GM18499 (cell line): ENCODE results near the gene RFX4.

Source experiments
- ATAC-seq: cut with Tn5 transposase; IDR thresholded peaks from one replicate; pipeline ENCODE4 v1.9.1; 2021; ENCODE audit warnings: moderate number of reproducible peaks; ENCODE audit not compliant: insufficient read depth, unreplicated experiment

The RFX4 gene

DNA sequence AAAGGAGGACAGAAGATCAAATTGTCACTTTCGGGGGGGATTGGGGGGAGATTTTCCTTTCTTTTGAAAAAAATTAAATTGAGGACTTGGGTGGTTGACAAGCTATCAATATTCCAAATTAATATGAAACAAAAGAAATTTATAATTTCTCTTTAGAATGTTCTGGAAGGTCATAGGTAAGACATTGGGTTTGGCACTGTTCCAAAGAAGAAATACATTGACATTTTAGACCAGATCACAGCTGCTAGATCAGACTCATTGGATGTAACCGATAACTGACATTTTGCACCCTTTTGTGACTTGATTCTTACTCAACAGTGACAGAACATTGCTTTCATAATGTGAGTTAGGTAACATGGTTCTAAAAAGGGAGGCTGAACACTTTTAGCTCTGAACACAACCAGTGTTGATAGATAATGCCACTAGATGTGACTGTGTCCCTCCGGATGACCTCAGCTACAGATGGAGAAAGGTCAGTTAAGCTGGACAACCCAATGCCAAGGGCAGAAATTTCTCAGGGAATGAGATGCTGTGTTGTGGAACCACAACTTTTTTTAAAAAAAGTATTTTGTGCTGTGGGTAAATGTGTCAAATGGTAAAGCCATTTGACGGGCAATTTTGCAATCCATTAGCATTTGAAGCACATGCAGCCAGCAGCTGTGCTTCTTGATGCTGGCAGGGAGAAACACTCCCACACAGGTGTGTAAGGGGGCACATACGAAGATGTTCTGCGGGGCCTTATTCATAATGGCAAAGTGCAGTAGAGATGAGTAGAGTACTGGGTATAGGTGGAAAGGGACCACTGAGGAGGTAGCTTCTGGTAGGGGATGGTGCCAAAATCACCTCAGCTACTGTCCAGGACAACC, 62.9 kb downstream of the RFX4 start:
- ATAC-seq: no peak

DNA sequence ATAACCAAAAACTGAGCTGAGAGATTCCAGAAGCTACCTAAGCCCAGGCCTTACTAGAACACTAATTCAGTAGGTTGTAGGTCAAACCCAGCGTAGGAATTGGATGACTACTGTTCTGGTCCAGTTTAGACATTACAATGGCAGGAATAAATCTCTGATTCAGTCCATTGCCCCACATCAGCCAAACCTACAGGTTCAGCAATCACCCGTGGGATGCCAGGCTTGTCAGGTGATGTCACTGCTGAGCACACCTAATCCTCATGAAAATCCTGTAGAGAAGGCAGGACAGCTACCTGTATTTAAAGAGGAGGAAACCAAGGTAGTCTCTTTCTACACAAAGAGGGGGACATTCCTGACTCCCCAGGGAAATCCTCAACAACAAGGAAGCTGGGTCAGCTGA, 63.7 kb downstream of the RFX4 start:
- no peak for ATAC-seq

DNA sequence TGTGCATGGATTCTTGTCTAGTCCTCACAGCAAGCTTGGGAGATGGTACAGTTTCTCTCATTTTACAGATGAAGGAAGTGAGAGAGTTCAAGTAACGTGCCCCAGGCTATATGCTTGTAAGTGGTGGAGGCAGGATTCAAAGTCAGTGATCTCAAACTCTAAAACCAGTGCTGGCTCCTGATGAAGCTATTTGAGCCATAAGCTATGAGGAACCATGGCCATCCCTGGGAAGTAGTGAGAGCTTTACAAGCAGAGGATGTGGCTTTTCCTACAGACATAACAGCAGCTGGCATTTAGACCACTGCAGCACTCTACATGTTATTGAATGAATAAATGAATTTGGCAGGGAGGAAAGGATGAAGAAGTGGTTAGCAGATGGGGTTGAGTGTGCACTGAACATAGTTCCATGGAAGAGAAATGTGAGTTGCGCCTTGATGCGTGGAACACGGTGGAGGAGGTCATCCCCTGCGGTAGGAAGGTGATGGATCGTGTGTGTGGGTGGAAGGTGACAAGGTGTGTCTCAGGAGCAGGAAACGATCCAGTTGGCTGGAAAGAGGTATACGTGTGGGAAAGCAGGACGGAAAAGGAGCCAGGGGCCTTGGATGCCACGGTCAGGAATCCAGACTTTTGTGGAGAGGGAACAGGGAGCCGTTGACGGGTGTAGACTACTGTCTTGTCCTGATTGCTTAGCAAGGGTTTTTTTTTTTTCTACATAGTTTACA, 65.2 kb downstream of the RFX4 start:
- no peak for ATAC-seq

DNA sequence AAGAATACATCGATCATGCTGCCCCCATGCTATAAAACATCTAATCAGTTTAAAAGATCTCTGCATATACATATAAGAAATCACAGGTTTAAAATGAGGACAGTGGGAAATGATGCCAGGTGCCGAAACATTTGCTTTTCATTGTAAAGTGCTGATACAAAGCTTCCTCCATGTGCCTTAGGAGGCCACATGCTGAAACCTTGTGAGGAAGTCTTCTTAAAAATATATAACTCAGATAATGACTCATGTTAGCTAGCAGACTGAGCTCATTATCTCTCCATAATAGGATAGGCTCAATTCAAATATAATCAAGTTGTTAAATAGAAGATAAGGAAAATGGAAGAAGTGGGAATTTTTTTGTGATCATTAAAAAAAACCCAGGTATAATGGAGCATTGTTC, 65.9 kb downstream of the RFX4 start:
- no peak for ATAC-seq

DNA sequence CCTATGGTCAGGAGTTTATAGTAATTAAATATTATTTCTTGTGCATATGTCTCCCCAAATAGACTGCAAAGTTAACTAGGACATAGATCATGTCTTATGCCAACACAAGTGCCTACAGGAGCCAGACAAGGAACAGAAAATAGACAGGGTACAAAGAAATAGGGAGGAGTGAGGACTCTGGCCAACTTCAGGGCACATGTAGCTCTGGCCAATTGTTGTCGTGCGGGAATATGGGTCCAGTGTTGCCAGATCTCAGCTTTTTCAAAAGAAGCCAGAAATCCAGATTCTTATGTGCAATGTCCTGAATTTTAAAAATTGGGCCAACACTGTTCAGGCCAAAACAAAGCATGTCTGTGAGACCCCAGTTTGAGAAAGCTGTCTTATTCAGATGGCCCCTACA, 68.7 kb downstream of the RFX4 start:
- ATAC-seq: no peak

DNA sequence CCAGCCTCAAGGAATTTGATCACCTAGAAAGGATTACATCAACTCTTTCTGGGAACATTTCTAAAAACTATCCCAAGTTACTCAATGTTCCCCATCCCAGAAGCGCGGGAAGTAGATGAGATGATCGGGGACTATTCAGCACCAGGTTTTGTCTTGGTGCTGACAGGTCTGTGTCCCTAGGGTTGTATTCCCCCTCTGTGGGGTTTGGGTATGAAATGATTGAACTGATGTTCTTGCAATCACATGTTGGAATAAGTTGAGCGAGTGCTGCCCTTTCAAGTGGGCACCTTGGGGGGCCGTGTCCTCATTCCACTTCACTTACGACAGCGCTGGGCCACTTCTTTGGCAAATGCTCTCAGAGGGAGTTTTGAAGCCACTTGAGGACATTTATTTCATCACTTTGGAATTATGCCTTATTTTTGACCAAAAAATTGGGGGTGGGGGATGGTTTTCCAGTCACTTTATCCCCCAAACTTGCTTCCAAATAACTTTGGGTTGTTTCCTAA, 69.8 kb downstream of the RFX4 start:
- ATAC-seq: no peak

DNA sequence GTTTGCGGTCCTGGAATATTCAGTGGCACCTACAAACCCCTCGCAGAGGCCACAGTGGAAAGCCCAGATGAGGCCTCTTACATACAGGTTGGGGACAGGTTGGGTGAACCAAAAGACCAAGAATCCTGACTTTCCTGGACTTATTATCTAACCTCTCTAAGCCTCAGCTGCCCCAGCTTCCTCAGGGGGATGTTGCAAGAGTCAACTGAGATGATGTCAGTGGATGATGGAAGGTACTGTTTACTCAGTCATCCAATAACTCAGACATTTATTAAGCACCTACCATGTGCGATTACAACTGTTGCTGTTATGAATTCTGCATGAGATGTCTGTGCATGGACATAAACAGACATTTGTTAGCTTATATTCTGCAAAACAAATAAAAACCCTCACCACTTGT, 72.8 kb downstream of the RFX4 start:
- ATAC-seq: no peak

DNA sequence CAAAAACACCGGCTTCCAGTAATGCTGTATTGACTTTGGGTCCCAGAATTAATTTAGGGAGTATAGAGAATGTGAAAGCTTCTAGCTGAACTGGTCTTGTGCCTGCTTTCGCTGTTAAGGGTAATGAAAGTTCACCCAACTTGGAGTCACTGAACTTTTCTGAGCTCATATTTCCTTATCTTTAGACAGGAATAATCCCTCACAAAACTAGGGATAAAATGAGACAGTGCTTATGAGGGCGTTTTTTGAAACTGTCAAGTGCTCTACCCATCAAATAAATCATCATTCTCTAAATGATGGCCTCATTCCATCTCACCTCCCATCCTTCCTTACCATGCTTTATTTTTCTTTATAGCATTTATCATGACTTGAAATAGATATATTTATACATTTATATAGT, 74.7 kb downstream of the RFX4 start:
- no peak for ATAC-seq

DNA sequence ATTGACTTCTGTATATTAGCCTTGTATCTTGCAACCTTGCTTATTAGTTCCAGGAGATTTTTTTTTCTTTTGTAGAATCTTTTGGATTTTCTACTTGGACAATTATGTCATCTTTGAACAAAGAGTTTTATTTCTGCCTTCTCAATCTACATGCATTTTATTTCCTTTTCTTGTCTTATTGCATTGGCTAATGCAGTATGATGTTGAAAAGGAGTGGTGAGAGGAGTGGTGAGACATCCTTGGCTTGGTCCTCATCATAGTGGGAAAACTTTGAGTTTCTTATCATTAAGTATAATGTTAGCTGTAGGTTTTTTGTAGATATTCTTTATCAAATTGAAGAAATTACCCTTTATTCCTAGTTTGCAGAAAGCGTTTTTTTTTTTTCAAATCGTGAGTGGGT, 80.6 kb downstream of the RFX4 start:
- no peak for ATAC-seq

DNA sequence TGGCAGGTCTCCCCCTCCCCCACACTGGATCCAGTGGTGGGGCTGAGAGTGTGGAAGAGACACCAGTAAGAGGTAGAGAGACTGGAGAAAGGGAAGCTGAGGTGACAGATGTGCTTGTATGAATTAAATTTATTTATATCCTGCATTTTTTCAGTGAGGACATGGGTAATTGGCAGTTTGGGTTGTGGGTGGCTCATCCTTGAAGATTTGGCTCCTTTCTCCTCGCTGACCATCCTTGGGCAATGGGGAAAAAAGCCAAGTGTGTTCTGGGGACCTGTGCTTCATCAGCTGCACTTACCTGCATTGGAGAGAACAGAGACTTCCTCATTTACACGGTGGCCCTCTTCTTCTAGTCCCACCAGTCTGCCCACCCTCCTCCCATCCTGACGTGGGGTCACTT, 86.4 kb downstream of the RFX4 start:
- no peak for ATAC-seq

DNA sequence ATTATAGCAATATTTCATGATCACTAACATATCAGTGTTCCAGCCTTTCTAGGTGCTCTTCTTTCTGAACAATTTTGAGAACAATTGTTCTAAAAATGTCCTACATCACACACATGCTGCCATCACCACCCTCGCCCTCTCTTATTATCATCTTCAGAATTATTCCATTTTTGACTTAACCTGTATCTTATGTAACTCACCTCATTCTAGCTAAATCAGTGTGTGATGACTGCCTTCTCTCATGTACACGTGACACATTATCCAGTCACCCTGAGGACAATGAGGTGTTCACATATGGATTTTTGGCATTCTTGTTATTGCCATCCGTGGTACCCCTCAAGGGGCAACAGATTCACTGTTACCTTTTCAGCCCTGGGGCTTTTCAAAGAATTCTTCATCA, 87.3 kb downstream of the RFX4 start:
- ATAC-seq: no peak

DNA sequence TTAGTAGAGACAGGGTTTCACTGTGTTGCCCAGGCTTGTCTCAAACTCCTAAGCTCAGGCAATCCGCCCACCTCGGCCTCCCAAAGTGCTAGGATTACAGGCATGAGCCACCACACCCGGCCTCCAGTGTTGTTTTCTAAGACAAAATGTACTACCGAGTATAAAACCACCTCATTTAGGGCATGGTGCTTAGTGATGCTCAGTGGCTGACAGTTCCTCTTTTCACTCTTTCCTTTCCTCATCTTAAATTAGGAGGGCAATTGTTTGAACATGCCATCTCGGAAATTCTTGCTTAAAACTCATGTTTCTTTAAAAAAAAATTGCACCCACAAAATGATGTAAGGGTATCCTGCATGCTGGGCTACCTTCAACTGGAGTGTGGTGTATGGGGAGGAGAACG, 89.0 kb downstream of the RFX4 start:
- ATAC-seq: no peak

DNA sequence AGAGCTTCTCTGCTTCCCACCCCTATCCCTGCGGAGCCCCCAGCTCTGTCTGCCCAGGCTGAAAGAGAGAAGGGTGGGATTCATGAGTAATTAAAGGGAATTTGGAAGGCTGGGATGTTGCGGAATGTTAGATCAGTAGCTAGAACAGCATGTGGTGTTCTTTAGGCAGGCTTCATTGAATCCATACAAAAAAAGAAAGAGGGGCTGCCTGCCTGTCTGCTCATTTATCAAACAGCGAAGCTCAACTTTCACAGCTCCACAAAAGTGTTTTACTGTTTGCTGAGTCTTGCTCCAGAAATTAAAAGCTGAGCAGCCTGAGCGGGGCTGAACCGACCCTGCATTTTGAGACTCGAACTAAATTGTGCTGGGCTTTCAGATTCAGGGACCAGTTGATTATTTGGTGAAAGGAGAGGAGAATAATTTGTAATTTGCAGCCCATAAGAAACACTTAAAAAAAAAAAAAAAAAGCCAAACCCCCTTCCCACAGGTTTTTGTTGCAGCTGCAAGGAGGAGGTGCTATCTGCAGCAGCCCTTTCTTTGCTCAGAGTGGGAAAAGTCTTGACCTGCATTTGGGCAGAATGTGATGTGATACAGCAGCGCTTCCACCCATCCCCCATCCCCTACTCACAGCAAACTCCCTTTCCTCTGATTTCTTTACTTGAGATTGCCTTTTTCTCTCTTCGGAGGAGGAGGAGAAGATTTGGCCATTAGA, 89.7 kb downstream of the RFX4 start:
- no peak for ATAC-seq

DNA sequence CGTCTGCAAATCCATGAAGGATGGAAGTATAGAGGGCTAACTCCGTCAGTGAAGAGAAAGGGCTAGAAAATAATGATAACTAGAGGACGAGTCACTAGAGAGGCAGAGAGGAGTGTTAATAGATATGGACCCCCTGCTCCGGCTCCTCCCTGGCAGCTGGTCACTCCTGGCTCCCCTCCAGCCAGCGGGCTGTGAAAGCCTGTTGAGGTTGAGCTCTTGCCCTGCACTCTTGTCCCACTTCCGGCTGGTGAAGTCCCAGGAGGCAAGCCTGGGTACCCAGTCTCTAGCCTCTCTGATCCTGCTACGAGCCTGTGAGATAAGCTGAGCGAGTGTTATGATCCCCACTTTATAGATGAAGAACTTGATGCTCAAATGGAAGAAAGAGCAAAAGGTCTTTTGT, 90.3 kb downstream of the RFX4 start:
- no peak for ATAC-seq

DNA sequence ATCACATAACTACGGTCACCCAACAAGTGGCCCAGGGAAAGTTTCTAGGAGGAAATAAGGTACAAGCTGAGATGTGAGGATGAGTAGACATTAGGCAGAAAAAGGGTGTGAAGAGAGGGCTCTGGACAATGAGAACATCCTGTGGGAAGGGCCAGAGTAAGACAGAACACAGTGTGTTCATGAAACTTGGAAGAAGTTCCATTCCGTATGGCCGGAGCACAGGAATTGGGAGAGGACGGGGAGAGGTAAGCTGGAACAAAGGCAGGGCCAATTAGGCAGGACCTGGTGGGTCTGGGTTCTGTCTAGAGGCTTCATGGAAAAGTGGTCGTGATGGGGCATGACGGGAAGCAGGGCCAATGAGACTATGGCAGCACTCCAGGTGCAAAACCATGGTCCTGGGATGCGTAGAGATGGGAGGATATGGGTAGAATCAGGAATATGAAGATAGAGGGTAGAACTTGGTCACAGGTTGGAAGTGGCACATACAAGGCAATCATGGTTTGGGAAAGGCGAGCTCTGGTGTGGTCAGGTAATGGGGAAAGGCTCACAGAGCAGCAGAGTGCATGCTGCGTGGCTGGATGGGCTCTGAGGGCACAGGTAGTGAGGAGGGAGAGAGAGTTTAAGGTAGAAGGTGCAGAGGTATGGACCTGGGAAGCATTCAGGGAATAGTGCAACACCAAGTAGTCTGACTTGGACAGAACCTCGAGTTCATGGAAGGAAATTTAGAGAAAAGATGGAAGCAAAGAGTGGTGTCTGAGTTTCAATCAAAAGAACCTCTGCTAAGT, 93.0 kb downstream of the RFX4 start:
- ATAC-seq: no peak

DNA sequence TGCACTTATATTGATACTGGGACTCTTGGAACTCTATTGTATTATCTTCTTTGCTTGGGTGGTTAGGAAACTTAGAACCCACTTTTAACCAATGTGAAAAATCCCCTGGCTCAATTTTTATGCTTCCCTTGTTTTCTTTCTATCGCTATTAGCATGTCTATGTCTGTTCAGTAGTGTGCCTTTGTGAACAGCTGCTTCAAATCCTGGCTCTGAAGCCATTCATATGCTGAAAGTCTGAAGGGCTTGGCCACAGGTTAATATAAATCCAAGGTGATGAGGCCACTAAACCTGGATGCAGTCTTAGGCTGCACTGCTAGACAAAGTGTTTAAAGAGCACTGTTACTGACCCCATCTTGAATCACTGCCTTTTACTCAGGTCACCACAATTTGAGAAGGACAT, 96.8 kb downstream of the RFX4 start:
- no peak for ATAC-seq

DNA sequence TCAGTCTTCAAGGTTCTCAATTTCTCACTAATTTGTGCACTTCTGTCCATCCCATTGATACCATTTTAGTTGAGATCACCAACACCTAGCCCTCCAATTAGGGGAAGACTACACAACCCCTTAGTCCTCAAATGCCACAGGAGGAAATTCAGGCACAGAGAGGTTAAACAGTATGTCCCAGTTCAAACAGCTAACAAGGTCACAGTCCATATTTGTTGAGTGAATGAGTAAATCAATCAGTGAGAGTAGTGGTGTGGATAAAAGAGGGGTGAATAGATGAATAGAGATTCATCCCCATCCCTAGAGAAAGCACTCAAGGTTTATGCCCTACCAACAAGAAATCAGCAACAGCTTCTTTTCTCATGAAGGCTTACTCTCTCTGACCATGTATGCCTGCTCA, 97.5 kb downstream of the RFX4 start:
- ATAC-seq: no peak

DNA sequence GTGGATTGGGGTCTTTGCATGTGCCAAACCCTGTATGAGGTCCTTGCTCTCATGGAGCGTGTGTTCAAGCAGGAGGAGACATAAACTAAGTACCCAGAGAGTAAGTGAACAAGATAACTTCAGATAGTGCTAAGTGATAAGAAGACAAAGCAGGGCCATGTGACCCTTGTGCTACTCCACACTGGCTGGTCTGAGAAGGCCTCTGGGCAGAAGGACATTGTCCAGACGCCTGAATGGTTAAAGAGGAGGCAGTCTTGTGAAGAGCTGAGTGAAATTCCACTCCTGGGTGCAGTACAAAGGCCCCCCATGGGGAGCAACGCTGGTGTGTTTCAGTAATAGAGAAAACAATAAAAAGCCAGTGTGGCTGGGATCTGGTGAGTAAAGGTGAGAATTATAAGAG, 98.4 kb downstream of the RFX4 start:
- no peak for ATAC-seq

DNA sequence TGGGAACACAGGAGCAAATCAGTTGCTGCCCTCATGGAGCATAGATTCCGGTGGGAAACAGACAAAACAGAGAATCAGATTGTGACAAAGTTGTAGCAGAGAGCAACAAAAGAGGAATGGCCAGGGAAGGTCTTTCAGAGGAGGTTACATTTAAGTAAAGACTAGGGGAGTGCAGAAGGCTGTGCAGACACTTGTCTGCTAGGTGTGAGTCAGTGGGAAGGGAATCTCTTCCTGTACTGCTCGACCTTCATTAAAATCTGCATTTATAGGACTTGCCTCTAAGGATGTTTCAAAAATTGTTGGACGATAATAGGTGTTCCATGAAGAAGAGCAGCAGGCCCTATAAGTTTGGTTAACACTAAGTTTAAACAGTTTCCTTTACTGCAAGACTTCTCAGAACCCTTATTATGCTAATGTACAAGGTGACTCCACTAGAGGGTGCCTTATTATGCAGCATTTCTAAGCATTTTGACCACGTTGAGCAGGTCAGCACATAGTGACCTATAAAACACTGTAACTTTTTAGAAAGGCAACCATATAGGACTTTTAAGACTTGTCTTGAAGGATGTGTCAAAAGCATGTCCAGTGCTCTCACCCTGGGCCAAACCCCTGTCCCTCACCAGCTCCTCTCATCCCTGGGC, 99.9 kb downstream of the RFX4 start:
- ATAC-seq: no peak

DNA sequence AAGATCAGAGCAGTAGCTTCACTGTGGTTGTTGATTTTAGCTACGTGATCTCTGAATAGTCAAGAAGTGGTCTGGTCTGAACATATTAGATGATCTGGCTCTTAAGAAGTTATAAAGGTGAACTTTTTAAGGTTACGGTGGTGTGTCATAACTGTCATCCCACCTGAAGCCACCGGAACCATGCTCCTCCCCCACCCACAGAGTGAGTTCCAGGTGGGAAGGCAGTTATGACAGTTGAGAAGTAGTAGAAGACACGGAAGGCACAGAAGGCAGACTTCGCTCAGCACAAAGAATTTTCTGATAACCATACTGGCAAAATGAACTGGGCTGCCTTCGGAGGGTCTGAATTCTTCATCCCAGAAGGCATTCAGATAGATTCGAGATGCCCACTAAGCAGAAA, 101.7 kb downstream of the RFX4 start:
- ATAC-seq: no peak
